ENCODE results near the gene ST3GAL4.

The ST3GAL4 gene

DNA sequence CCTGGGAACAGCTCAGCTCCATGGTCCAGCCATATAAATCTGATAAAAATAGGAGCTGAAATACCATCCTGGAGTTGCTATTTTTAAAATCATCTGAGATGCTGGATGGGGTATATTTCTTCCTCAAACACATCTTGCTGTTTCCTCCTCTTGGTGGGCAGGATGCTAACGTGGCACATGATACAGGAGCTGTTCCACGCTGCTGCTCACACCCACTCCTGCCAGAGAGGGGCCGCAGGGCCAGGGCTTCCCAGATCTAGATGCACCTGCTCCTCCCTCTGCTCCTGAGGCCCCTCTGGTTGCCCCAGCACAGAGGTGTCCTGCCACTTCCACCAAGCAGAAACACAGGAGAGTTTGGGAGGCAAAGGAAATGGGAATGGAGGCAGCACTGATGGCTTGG is 3.3 kb upstream of the ST3GAL4 start:
- H3K4me3 ChIP-seq (replicated peaks; ENCODE audit: low read depth, low read length) = no peak overlapping the region
- no peak for DNase-seq (ENCODE audit: low read depth)
- no peak for TF ChIP-seq CTCF (IDR thresholded peaks at IDR 0.05; ENCODE audit: low read length, missing control alignments)

DNA sequence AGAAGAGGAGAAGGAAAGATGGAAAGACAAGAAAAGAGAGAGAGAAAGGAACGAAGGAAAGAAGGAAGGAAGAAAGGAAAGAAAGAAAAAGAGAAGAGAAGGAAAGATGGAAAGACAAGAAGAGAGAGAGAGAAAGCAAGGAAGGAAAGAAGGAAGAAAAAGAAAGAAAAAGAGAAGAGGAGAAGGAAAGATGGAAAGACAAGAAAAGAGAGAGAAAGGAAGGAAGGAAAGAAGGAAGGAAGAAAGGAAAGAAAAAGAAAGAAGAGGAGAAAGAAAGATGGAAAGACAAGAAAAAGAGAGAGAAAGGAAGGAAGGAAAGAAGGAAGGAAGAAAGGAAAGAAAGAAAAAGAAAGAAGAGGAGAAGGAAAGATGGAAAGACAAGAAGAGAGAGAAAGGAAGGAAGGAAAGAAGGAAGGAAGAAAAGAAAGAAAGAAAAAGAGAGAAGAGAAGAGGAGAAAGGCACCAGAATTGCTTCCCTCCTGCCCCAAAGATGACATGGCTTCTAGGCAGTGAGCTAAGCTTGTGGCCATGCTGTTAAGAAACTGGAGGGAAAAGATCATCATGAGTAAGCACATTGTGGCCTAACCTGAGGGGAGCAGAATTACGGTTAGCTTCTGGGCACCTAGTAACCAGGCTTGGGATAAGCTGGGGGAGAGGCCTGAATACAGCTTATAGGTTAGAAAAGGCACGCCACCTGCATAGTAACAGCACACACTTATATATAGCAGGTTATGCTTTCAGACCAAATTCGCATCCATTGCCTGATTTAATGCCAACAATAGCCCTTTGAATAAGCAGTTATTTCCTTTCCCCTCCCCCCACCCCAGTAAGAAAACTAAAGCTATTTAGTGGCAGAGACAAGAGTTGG is 2.3 kb upstream of the ST3GAL4 start:
- peak; percentile 57 for DNase-seq (ENCODE audit: low read depth)
- H3K4me3 ChIP-seq (replicated peaks; ENCODE audit: low read depth, low read length) = no peak overlapping the region
- TF ChIP-seq CTCF (IDR thresholded peaks at IDR 0.05; ENCODE audit: low read length, missing control alignments) = no peak

DNA sequence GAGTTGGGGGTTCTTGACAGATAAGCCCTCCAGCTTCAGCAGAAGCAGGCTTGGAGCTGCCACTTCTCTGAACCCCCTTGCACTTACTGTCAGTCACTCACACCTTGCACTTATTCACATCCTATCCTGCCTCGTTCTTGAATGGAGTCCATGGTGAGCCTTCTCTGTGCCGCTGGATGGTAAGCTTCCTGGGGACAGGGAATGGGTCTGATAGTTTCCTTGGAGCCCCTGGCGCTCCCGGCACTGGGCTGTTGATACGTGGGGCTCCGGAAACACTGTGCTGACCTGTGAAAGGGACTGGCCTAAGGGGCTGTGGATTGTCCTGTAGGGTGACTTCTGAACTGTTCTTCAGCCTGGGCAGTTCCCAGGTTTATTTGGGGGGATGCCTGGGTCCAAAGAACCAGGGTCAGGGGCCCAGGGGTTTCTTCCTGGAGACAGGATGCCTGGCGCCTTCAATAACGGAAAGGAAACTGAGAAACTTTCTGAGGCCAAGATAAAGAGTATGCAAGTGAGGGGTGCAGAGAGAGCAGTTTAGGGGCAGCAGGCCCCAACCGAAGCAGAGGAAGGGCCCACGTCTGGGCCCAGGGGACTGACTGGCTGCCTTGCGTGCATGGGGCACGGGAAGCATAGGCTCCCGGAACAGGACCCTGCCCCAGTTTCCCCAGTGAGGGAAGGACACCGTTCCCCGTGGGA is 709 bp upstream of the ST3GAL4 start:
- DNase-seq (ENCODE audit: low read depth) = no peak
- peak overlapping the region; percentile 76 for H3K4me3 ChIP-seq (replicated peaks; ENCODE audit: low read depth, low read length)
- TF ChIP-seq CTCF (IDR thresholded peaks at IDR 0.05; ENCODE audit: low read length, missing control alignments) = no peak

- H3K4me3 ChIP-seq (replicated peaks; ENCODE audit: low read depth, low read length) = peak overlapping the region; percentile 76
- DNase-seq (ENCODE audit: low read depth) = no peak
- no peak for TF ChIP-seq CTCF (IDR thresholded peaks at IDR 0.05; ENCODE audit: low read length, missing control alignments)
These were observed 726 bp downstream of the ST3GAL4 start for GRCh38 chr11:126355926-126356897.

- DNase-seq (ENCODE audit: low read depth) = no peak
- no peak for TF ChIP-seq CTCF (IDR thresholded peaks at IDR 0.05; ENCODE audit: low read length, missing control alignments)
- H3K4me3 ChIP-seq (replicated peaks; ENCODE audit: low read depth, low read length) = peak overlapping the region; percentile 76
These were observed 1.8 kb downstream of the ST3GAL4 start for GRCh38 chr11:126357055-126357962.
